GM23338 (cell line): ENCODE data around the gene PRMT3. TPM values are rescaled to one million over a fixed set of nuclear protein-coding genes. Genes with fewer than 3 reads are reported as not detected.

Experiments used
- ATAC-seq: fragments of 200-7000 bp; cut with Tn5 transposase; 3 replicates; pipeline ENCODE4 v1.9.1; 2020
- DNase-seq: peaks from one replicate; pipeline ENCODE4 v3.0.0-alpha.2; 2015; ENCODE audit warnings: low spot score
- H2AFZ ChIP-seq: fragments of 200-600 bp; sonication (generic); 2 replicates; pipeline ENCODE4 v1.8.0; 2016; ENCODE audit warnings: antibody characterized with exemption, mild to moderate bottlenecking, moderate library complexity
- H3F3A ChIP-seq: fragments of 200-600 bp; sonication (generic); replicated peaks from 2 replicates; pipeline ENCODE4 v1.8.0; 2017; ENCODE audit warnings: antibody characterized with exemption, mixed run types, low read depth
- H3K27ac ChIP-seq: fragments of 200-600 bp; sonication (generic); 2 replicates; pipeline ENCODE4 v1.6.1; 2016; ENCODE audit warnings: low read depth
- H3K27me3 ChIP-seq: fragments of 200-600 bp; sonication (generic); 2 replicates; pipeline ENCODE4 v1.8.0; 2016; ENCODE audit warnings: mild to moderate bottlenecking, mixed run types, moderate library complexity; ENCODE audit not compliant: insufficient read depth
- H3K36me3 ChIP-seq: fragments of 200-600 bp; sonication (generic); 2 replicates; pipeline ENCODE4 v1.8.0; 2016; ENCODE audit warnings: mild to moderate bottlenecking; ENCODE audit not compliant: insufficient read depth
- H3K4me1 ChIP-seq: fragments of 200-600 bp; sonication (generic); 2 replicates; pipeline ENCODE4 v1.8.0; 2016; ENCODE audit warnings: mild to moderate bottlenecking, moderate library complexity; ENCODE audit not compliant: insufficient read depth
- H3K4me2 ChIP-seq: fragments of 200-600 bp; sonication (generic); 2 replicates; pipeline ENCODE4 v1.7.1; 2017; ENCODE audit warnings: mixed run types
- H3K4me3 ChIP-seq: fragments of 200-600 bp; sonication (generic); 2 replicates; pipeline ENCODE4 v1.6.1; 2016; ENCODE audit warnings: mixed run types
- H3K79me2 ChIP-seq: fragments of 200-600 bp; sonication (generic); replicated peaks from 2 replicates; pipeline ENCODE4 v1.8.0; 2017; ENCODE audit warnings: mild to moderate bottlenecking; ENCODE audit not compliant: insufficient read depth
- H3K9me2 ChIP-seq: fragments of 200-600 bp; sonication (generic); 2 replicates; pipeline ENCODE4 v1.8.0; 2017; ENCODE audit not compliant: insufficient read depth
- H4K20me1 ChIP-seq: fragments of 200-600 bp; sonication (generic); replicated peaks from 2 replicates; pipeline ENCODE4 v1.8.0; 2017; ENCODE audit warnings: mild to moderate bottlenecking; ENCODE audit not compliant: insufficient read depth
- H3K27ac Mint-ChIP-seq: 2 replicates; pipeline ENCODE4 v1.8.0; 2020; ENCODE audit warnings: inconsistent platforms, mild to moderate bottlenecking, moderate library complexity, mixed read lengths
- H3K27me3 Mint-ChIP-seq: 3 replicates; pipeline ENCODE4 v1.8.0; 2022; ENCODE audit warnings: low read depth, mild to moderate bottlenecking, moderate library complexity, mixed read lengths, inconsistent platforms; ENCODE audit not compliant: insufficient read depth, poor library complexity
- H3K36me3 Mint-ChIP-seq: 3 replicates; pipeline ENCODE4 v1.8.0; 2021; ENCODE audit warnings: low read depth, mild to moderate bottlenecking, inconsistent platforms, moderate library complexity, mixed read lengths
- H3K4me1 Mint-ChIP-seq: 3 replicates; pipeline ENCODE4 v1.8.0; 2020; ENCODE audit warnings: mild to moderate bottlenecking, inconsistent platforms, mixed read lengths
- H3K4me3 Mint-ChIP-seq: 3 replicates; pipeline ENCODE4 v1.8.0; 2021; ENCODE audit warnings: moderate library complexity, mild to moderate bottlenecking, inconsistent platforms, mixed read lengths
- H3K9me3 Mint-ChIP-seq: 3 replicates; pipeline ENCODE4 v1.8.0; 2020; ENCODE audit warnings: moderate library complexity, mild to moderate bottlenecking, inconsistent platforms, mixed read lengths
- CREB1 ChIP-seq: fragments of 250-450 bp; sonication (Bioruptor Pico); IDR thresholded peaks from 2 replicates; pipeline ENCODE4 v1.5.0; 2020; ENCODE audit warnings: low read depth, mild to moderate bottlenecking, moderate library complexity
- CTCF ChIP-seq, 2 experiments: fragments of 200-600 bp in 1 of 2; sonication (generic) in 1 of 2; conservative IDR thresholded peaks; 2 replicates each; pipeline versions ENCODE4 v1.5.1 to v1.6.1; 2016 to 2017; ENCODE audit warnings: antibody characterized with exemption in 2 of 2, low read depth in 2 of 2, mild to moderate bottlenecking in 2 of 2, moderate library complexity in 1 of 2
- ETS1 ChIP-seq: IDR thresholded peaks from 2 replicates; pipeline ENCODE4 v1.6.1; 2016; ENCODE audit warnings: antibody characterized with exemption
- EZH2 ChIP-seq: fragments of 200-600 bp; sonication (generic); IDR thresholded peaks from one replicate; pipeline ENCODE4 v1.8.0; 2017; ENCODE audit warnings: antibody characterized with exemption, mild to moderate bottlenecking, low read depth; ENCODE audit not compliant: unreplicated experiment
- EZH2phosphoT487 ChIP-seq: fragments of 200-600 bp; sonication (generic); IDR thresholded peaks from one replicate; pipeline ENCODE4 v1.8.1; 2018; ENCODE audit warnings: antibody characterized with exemption; ENCODE audit not compliant: unreplicated experiment
- JUNB ChIP-seq: IDR thresholded peaks from one replicate; pipeline ENCODE4 v1.6.1; 2016; ENCODE audit warnings: antibody characterized with exemption; ENCODE audit not compliant: unreplicated experiment
- NANOG ChIP-seq: IDR thresholded peaks from 2 replicates; pipeline ENCODE4 v1.6.1; 2016; ENCODE audit warnings: antibody characterized with exemption, borderline replicate concordance
- POLR2AphosphoS5 ChIP-seq: IDR thresholded peaks from 2 replicates; pipeline ENCODE4 v1.6.1; 2016; ENCODE audit warnings: antibody characterized with exemption, low read depth
- REST ChIP-seq: IDR thresholded peaks from one replicate; pipeline ENCODE4 v1.6.1; 2018; ENCODE audit warnings: antibody characterized with exemption; ENCODE audit not compliant: unreplicated experiment
- STAT1 ChIP-seq: IDR thresholded peaks from one replicate; pipeline ENCODE4 v1.6.1; 2016; ENCODE audit warnings: antibody characterized with exemption; ENCODE audit not compliant: unreplicated experiment
- ZNF114 ChIP-seq: fragments of 250-450 bp; sonication (Bioruptor Pico); IDR thresholded peaks from 2 replicates; pipeline ENCODE4 v1.5.0; 2020; ENCODE audit warnings: mild to moderate bottlenecking, moderate library complexity
- ZNF331 ChIP-seq: fragments of 250-450 bp; sonication (Bioruptor Pico); IDR thresholded peaks from 2 replicates; pipeline ENCODE4 v1.5.0; 2020; ENCODE audit warnings: low read depth, mild to moderate bottlenecking, moderate library complexity
- ZNF462 ChIP-seq: fragments of 250-450 bp; sonication (Bioruptor Pico); IDR thresholded peaks from 2 replicates; pipeline ENCODE4 v1.5.0; 2020; ENCODE audit warnings: mild to moderate bottlenecking, moderate library complexity
- polyA plus RNA-seq: library from polyadenylated mRNA; unstranded; fragments of >200 nt; fragmentation: Nextera tagmentation; extraction: Ambion mirVana; gene quantifications from 2 replicates; pipeline ENCODE4 v1.2.1, GENCODE V29; 2016
- total RNA-seq: library from RNA; depleted of rRNA; stranded (reverse); fragments of >200 nt; shearing (Covaris generic); gene quantifications from 2 replicates; pipeline ENCODE4 v1.2.3, GENCODE V29; 2014

PRMT3 gene
- total and polyA plus RNA-seq, 2 experiments from 2014 or later: 19.0 to 35.0 TPM

GRCh38 chr11:20522536-20522935 is 135.0 kb downstream of the PRMT3 start:
- H4K20me1 ChIP-seq: no peaks in the 10 kb centered on the region
- no peaks in the 10 kb centered on the region for H3K36me3 ChIP-seq
- TF ChIP-seq EZH2phosphoT487: no peak
- TF ChIP-seq STAT1: no peak
- TF ChIP-seq ZNF462 (CRISPR knock-in tag): no peak
- no peak for TF ChIP-seq REST
- TF ChIP-seq CTCF (conservative IDR thresholded peaks at IDR 0.05; ENCODE audit: low read depth in 2 of 2): no peak
- TF ChIP-seq ETS1: no peak
- TF ChIP-seq POLR2AphosphoS5: no peak
- no peak for TF ChIP-seq JUNB
- no peak for TF ChIP-seq ZNF331 (CRISPR knock-in tag)
- no peak for TF ChIP-seq CREB1 (CRISPR knock-in tag)
- TF ChIP-seq ZNF114 (CRISPR knock-in tag): no peak
- TF ChIP-seq EZH2: no peak
- TF ChIP-seq NANOG: no peak
- Mint-ChIP-seq H3K27ac (no peak overlapping the region), H3K9me3 (no peaks in the 10 kb centered on the region; the same call in 2 of the 3 replicates), H3K36me3 (no peaks in the 10 kb centered on the region), H3K27me3 (peaks cover 3% of the 10 kb centered on the region), H3K4me3 (no peak overlapping the region; the same call in 2 of the 3 replicates), H3K4me1 (peaks cover 24% of the 10 kb centered on the region)
- H3F3A ChIP-seq: no peaks in the 10 kb centered on the region
- H3K4me1 ChIP-seq: peaks cover 14% of the 10 kb centered on the region
- no peak overlapping the region for H3K27ac ChIP-seq
- peak; percentile 20 for DNase-seq
- H2AFZ ChIP-seq: no peak overlapping the region
- H3K4me2 ChIP-seq: 0 out of 2 replicates have a peak overlapping the region, but pooled peaks have one; percentile 35
- H3K4me3 ChIP-seq: no peak overlapping the region
- no peaks in the 10 kb centered on the region for H3K9me2 ChIP-seq
- H3K79me2 ChIP-seq: no peaks in the 10 kb centered on the region
- no peaks in the 10 kb centered on the region for H3K27me3 ChIP-seq
- peak; percentile 97 for ATAC-seq
